Sigmoid colon (tissue), 4 donors: ENCODE measurements around the gene P2RX5.

ENCODE experiments used
- CTCF ChIP-seq, 4 experiments: fragments of 450-650 bp in 3 of 4; fragments of 200-600 bp in 1 of 4; IDR thresholded peaks; one replicate each; pipeline ENCODE4 v1.5.1; 2016 to 2019; ENCODE audit warnings: antibody characterized with exemption in 4 of 4, mild to moderate bottlenecking in 3 of 4, moderate library complexity in 2 of 4
- EP300 ChIP-seq, 4 donors: sonication (generic); formaldehyde crosslinking; IDR thresholded peaks; one replicate each; pipeline ENCODE4 v1.6.1; 2017; ENCODE audit warnings: antibody characterized with exemption in 4 of 4
- POLR2AphosphoS5 ChIP-seq, 4 donors: sonication (generic); formaldehyde crosslinking; IDR thresholded peaks; one replicate each; pipeline ENCODE4 v1.6.1; 2017; ENCODE audit warnings: antibody characterized with exemption in 4 of 4

- no peak for TF ChIP-seq POLR2AphosphoS5 (IDR thresholded peaks at IDR 0.05)
- TF ChIP-seq CTCF (IDR thresholded peaks at IDR 0.05), result no peak
- no peak for TF ChIP-seq EP300 (IDR thresholded peaks at IDR 0.05)
These were observed 26.8 kb upstream of the P2RX5 start for GRCh38 chr17:3722716-3723115.
